H1 (cell line): ENCODE measurements around the gene VAV2. TPM values are rescaled to one million over a fixed set of nuclear protein-coding genes. Genes with fewer than 3 reads are reported as not detected.

Experiments
- BCL11A ChIP-seq, 2 experiments: IDR thresholded peaks; one replicate each; pipeline ENCODE4 v1.6.1; 2011; ENCODE audit warnings: low read depth in 2 of 2, low read length in 2 of 2, mild to moderate bottlenecking in 2 of 2
- CBX5 ChIP-seq: fragments of 300-800, 300-1000 bp; sonication (generic); IDR thresholded peaks from 2 replicates; pipeline ENCODE4 v1.7.1; 2016; ENCODE audit warnings: antibody characterized with exemption, low read length, low read depth
- CEBPB ChIP-seq: IDR thresholded peaks from 2 replicates; pipeline ENCODE4 v1.6.1; 2012; ENCODE audit warnings: low read depth, low read length
- EP300 ChIP-seq, 2 experiments: IDR thresholded peaks; 1 replicate in 1 of 2; 2 replicates in 1 of 2; pipeline ENCODE4 v1.6.1; 2011 to 2012; ENCODE audit warnings: low read depth in 2 of 2, low read length in 2 of 2, mild to moderate bottlenecking in 2 of 2, borderline replicate concordance in 1 of 2, inconsistent platforms in 1 of 2, moderate library complexity in 1 of 2
- KDM5A ChIP-seq: fragments of 200-600 bp; IDR thresholded peaks from 2 replicates; pipeline ENCODE4 v1.7.1; 2012; ENCODE audit warnings: mild to moderate bottlenecking, low read length, inconsistent platforms, mixed read lengths
- RNF2 ChIP-seq: fragments of 200-900, 300-1000 bp; sonication (generic); IDR thresholded peaks from 2 replicates; pipeline ENCODE4 v1.7.1; 2016; ENCODE audit warnings: borderline replicate concordance, low read depth, mild to moderate bottlenecking, antibody characterized with exemption, low read length; ENCODE audit not compliant: poor library complexity, severe bottlenecking; ENCODE audit errors: missing control alignments
- TAF1 ChIP-seq: IDR thresholded peaks from 2 replicates; pipeline ENCODE4 v1.6.1; 2011; ENCODE audit warnings: mild to moderate bottlenecking, low read depth, low read length
- polyA plus RNA-seq, 7 experiments: library from polyadenylated mRNA; depleted of rRNA in 3 of 7; stranded (reverse) in 5 of 7; unstranded in 2 of 7; fragments of >200 nt in 5 of 7; fragments of 200-250 nt in 2 of 7; gene quantifications; 1 replicate in 5 of 7; 2 replicates in 1 of 7; 4 replicates in 1 of 7; pipeline versions ENCODE4 v1.2.1 to v1.2.3, GENCODE V29; 2011 to 2013; ENCODE audit warnings: missing spikeins in 2 of 7, mixed read lengths in 2 of 7
- total RNA-seq: library from RNA; stranded (reverse); fragmentation: NEBNext Ultra II Directional; extraction: Animal tissue kit (Norgen Biotek cat#: 25700); gene quantifications from 2 replicates; pipeline ENCODE4 v1.2.1, GENCODE V29; 2021
- TF ChIP-seq, protein P1 (sequence below): fragments of 300-600 bp; sonication (generic); IDR thresholded peaks from 2 replicates; pipeline ENCODE4 v1.7.1; 2012; ENCODE audit warnings: low read length, moderate library complexity, mild to moderate bottlenecking, inconsistent platforms; ENCODE audit not compliant: insufficient replicate concordance
- TF ChIP-seq, protein P2 (sequence below): IDR thresholded peaks from 2 replicates; pipeline ENCODE4 v1.6.1; 2012; ENCODE audit warnings: inconsistent platforms

Gene VAV2
- total and polyA plus RNA-seq, 2 of the 8 experiments (the other 6 are each of a cell fraction or from before 2014, with no cell fraction given), result 13.6 to 37.6 TPM

DNA sequence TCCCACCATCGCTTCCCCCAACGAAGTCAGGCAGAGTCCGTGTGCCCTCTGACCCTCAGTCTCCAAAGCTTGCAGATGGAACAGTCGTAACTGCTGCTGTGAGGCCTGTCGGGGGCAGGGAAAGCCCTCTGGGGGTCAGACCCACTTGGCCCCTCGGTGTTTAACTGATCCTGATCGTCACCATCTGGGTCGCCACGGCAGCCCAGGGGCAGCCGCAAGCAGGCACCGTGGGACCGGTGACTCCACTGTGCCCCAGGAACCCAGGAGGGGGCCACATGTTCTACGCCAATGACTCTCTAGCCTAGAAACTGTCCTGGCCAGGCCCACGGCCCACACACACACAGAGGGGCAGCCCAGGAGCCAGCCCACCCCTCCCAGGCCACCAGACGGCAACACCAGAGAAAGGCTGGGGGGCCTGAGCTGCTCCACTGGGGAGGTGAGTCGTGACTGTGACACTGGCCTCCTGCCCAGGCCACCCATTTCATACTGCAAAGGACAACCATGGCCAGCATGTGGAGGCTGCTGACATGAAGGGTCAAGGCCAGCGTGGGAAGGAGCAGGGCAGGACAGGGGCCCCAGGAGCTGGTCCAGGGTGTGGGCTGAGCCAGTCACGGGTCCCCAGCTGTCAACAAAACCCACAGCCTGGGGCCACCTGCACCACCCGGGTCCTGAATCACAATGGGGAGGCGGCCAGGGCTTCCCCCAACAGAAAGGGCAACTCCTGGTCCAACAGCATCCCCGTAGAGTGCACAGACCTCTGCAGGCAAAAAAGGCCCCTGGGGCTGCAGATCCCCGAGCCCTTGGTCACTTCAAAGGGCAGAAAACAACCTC is 20.8 kb downstream of the VAV2 start (continued):
- TF ChIP-seq, protein P1, sequence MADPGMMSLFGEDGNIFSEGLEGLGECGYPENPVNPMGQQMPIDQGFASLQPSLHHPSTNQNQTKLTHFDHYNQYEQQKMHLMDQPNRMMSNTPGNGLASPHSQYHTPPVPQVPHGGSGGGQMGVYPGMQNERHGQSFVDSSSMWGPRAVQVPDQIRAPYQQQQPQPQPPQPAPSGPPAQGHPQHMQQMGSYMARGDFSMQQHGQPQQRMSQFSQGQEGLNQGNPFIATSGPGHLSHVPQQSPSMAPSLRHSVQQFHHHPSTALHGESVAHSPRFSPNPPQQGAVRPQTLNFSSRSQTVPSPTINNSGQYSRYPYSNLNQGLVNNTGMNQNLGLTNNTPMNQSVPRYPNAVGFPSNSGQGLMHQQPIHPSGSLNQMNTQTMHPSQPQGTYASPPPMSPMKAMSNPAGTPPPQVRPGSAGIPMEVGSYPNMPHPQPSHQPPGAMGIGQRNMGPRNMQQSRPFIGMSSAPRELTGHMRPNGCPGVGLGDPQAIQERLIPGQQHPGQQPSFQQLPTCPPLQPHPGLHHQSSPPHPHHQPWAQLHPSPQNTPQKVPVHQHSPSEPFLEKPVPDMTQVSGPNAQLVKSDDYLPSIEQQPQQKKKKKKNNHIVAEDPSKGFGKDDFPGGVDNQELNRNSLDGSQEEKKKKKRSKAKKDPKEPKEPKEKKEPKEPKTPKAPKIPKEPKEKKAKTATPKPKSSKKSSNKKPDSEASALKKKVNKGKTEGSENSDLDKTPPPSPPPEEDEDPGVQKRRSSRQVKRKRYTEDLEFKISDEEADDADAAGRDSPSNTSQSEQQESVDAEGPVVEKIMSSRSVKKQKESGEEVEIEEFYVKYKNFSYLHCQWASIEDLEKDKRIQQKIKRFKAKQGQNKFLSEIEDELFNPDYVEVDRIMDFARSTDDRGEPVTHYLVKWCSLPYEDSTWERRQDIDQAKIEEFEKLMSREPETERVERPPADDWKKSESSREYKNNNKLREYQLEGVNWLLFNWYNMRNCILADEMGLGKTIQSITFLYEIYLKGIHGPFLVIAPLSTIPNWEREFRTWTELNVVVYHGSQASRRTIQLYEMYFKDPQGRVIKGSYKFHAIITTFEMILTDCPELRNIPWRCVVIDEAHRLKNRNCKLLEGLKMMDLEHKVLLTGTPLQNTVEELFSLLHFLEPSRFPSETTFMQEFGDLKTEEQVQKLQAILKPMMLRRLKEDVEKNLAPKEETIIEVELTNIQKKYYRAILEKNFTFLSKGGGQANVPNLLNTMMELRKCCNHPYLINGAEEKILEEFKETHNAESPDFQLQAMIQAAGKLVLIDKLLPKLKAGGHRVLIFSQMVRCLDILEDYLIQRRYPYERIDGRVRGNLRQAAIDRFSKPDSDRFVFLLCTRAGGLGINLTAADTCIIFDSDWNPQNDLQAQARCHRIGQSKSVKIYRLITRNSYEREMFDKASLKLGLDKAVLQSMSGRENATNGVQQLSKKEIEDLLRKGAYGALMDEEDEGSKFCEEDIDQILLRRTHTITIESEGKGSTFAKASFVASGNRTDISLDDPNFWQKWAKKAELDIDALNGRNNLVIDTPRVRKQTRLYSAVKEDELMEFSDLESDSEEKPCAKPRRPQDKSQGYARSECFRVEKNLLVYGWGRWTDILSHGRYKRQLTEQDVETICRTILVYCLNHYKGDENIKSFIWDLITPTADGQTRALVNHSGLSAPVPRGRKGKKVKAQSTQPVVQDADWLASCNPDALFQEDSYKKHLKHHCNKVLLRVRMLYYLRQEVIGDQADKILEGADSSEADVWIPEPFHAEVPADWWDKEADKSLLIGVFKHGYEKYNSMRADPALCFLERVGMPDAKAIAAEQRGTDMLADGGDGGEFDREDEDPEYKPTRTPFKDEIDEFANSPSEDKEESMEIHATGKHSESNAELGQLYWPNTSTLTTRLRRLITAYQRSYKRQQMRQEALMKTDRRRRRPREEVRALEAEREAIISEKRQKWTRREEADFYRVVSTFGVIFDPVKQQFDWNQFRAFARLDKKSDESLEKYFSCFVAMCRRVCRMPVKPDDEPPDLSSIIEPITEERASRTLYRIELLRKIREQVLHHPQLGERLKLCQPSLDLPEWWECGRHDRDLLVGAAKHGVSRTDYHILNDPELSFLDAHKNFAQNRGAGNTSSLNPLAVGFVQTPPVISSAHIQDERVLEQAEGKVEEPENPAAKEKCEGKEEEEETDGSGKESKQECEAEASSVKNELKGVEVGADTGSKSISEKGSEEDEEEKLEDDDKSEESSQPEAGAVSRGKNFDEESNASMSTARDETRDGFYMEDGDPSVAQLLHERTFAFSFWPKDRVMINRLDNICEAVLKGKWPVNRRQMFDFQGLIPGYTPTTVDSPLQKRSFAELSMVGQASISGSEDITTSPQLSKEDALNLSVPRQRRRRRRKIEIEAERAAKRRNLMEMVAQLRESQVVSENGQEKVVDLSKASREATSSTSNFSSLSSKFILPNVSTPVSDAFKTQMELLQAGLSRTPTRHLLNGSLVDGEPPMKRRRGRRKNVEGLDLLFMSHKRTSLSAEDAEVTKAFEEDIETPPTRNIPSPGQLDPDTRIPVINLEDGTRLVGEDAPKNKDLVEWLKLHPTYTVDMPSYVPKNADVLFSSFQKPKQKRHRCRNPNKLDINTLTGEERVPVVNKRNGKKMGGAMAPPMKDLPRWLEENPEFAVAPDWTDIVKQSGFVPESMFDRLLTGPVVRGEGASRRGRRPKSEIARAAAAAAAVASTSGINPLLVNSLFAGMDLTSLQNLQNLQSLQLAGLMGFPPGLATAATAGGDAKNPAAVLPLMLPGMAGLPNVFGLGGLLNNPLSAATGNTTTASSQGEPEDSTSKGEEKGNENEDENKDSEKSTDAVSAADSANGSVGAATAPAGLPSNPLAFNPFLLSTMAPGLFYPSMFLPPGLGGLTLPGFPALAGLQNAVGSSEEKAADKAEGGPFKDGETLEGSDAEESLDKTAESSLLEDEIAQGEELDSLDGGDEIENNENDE, result no peak
- TF ChIP-seq KDM5A, result no peak
- no peak for TF ChIP-seq BCL11A (IDR thresholded peaks at IDR 0.05; ENCODE audit: low read depth in 2 of 2, low read length in 2 of 2)
- TF ChIP-seq, protein P2, sequence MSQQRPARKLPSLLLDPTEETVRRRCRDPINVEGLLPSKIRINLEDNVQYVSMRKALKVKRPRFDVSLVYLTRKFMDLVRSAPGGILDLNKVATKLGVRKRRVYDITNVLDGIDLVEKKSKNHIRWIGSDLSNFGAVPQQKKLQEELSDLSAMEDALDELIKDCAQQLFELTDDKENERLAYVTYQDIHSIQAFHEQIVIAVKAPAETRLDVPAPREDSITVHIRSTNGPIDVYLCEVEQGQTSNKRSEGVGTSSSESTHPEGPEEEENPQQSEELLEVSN, result no peak
- TF ChIP-seq CEBPB, result no peak
- no peak for TF ChIP-seq TAF1
- TF ChIP-seq RNF2, result no peak
- no peak for TF ChIP-seq EP300 (IDR thresholded peaks at IDR 0.05; ENCODE audit: borderline replicate concordance in 1 of 2, low read depth in 2 of 2, low read length in 2 of 2)
- no peak for TF ChIP-seq CBX5
